SKM-1 (cell line): ENCODE data around the gene AP5S1.

Experiments
- DNase-seq: peaks from one replicate; lab custom pipeline; 2025; ENCODE audit not compliant: unreplicated experiment; lab: John Stamatoyannopoulos, UW

AP5S1 gene, protein sequence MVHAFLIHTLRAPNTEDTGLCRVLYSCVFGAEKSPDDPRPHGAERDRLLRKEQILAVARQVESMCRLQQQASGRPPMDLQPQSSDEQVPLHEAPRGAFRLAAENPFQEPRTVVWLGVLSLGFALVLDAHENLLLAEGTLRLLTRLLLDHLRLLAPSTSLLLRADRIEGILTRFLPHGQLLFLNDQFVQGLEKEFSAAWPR

DNA sequence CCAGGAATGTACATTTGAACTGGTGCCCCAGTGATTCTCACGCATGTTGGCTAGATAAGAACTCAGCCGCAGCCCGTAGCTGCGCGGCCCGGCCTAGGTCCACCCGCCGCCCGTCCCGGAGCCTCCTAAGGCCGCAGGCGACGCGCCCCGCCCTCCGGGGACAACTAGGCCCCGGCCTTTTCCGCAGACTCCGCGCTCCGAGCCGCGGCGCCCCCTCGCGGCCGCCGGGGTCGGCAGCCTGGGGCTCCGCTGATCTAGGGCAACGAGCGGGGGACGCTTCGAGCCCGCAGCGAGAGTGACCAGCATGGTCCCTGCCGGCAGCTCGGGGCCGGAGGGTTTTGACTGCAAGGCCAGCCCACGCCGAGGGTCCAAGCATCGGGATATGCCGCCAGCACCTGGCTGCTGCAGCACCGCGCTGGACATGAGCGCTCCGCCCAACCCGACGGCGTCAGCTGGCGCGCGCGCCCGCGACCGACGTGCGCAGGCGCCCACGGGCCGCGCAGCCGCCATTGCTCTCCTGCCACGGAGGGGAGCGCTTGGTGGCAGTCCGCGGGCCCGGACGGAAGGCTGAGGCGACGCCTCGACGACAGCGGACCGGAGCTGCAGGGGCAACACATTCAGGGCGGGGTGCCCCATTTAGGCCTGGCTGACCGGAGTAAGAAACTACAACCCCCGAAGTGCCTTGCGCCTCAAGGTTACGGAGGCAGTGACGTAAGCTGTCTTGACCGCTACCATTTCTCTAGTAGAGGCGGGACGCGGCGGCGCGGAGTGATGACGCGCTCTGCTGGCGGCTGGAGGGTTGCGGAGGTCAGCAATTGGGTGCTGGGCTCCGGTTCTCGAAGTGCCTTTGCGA, at the start of gene AP5S1:
AP5S1 (plus strand) TSS at position 500 of the 853 bp plus-strand sequence. CDS start 1,571 bp downstream, outside the sequence.
- peak; percentile 57 for DNase-seq

- no peak for DNase-seq
Observed at GRCh38 chr20:3771552-3772058, 48.7 kb upstream of the AP5S1 start.

- no peak for DNase-seq
Observed at GRCh38 chr20:3775457-3776108, 44.8 kb upstream of the AP5S1 start.

GRCh38 chr20:3777381-3777715, 43.0 kb upstream of the AP5S1 start:
- no peak for DNase-seq

DNA sequence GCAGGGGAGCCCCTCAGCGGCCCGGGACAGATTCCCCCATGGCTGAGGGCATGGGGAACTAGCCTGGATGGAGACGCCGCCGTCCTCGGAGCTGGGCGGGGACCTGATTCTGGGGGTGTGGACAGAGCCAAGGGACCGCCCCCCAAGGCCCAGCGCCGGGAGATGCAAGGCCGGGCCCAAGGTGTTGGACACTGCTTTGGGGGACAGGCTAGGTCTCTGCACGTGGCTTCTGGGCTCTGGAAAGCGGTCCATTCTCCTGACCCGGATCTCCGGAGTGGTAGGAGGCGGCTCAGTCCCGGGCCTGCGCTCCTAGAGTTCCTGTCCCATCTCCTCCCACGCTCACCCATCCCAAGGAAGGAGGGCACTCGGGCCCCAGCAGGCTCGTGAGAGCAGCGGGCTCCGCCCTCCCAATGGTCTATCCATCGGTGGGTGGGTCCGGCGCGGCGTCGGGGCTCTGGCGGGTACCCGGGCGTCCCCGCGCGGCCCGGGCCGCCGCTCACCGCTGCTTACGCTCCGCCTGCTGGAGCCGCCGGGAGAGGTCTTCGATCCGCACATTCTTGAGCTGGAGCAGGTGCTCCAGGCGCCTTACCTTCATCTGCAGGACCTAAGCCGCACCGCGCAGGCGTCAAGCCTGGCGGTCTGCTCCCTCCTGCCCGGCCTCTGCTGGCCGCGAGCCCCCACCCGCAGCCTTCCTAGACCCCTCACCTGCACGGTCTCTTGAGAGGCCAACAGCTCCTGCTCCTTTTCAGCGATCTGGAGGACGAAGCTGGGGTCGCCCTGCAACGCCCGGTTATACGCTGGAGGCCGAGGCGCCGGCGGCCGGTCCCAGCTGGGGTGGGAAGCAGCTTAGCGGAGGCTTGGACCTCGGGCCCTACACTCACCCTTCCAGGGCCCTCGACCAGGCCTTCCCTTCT, 42.4 kb upstream of the AP5S1 start:
- DNase-seq: no peak

- DNase-seq: no peak
Observed at GRCh38 chr20:3778976-3779375, 41.4 kb upstream of the AP5S1 start.

DNA sequence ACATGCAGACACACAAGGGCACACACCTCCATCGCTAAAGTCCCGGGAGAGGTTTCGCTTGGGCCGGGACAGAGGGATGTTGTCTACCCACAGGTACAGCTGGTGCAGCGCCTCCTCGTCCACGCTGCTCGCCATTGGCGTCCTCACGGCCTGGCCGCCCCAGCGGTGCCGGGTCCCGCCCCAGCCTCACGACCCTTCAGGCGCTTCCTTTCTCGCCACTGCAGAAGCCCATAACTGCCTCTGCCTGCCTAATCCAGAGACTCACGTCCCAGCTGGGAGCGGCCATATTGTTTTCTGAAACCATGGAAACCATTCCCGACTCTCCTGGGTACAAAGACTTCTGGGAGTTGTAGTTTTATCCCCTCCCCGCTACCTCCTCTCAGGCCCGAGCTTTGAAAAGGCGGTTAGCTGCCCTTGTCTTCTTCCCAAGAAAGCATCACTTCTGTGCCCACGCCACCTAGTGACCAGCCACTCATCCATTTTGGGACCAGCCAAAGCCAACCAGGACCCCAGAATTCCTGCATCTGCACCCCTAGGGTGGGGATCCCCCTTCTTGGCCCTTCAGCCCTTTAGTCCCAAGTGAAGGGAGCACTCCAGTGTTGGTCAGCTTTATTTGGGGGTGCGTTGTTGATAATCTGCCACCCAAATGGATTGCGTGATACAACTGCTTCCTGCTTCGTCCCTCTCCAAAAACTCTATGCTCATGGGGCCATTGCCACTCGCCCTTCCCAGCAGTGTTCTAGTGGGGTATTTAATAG, 39.0 kb upstream of the AP5S1 start, which contains the start of gene SPEF1:
SPEF1 (minus strand) TSS at position 296 of the 758 bp plus-strand sequence; CDS start at position 135, 161 bp downstream.
- DNase-seq: peak; percentile 62

DNA sequence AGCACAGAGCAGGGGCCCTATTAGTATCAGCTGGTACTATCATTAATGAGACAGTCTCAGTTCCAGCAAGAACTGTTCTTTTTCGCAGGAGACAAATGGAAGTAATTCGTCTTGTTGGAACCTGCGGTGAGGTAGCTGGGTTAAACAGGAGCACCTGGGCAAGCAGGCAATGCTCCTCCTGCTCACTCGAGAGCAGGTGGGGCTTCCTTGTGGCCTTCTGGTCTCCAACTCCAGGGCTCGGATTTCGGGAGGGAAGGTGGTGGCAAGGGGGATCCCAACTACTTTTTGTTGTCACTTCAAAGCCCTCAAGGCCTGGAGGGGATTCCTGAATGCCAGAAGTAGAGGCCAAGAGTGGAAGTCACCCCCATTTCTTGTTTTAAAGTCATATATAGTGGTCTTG, 37.8 kb upstream of the AP5S1 start:
- DNase-seq: no peak

- no peak for DNase-seq
Observed at GRCh38 chr20:3783068-3783489, 37.3 kb upstream of the AP5S1 start.

- DNase-seq: no peak
Observed at GRCh38 chr20:3783511-3784195, 36.7 kb upstream of the AP5S1 start.

DNA sequence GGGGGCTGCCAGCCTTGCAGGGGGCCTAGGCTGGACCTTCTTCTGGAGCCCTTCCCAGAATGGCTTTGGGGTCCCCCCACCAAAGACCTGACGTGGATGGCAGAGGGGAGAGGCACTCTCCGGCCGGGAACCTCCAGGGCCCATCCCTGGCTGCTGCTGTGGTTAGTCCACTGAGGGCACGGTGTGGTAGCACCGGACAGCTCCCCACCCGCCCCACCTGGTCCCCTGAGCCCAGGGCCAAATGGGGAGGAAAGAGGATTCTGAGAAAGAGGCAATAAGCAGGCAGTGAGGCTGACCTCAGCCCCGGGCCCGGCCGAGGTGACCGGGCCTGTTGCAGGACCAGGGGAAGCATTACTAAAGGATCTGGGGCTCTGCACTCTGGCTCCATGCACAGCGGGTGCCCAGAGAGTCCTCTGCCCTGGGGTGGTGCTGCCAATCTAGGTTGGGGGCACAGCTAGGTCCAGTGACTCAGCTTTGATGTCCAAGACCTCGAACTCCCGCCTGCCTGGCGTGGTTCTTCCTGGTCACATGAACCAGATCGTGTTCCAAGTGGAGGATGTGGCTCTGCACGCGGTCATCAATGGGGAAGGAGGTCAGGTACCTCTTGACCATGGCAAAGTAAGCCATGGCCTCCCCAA, 36.0 kb upstream of the AP5S1 start:
- DNase-seq: no peak

GRCh38 chr20:3784863-3785239, 35.5 kb upstream of the AP5S1 start:
- DNase-seq: no peak

GRCh38 chr20:3785240-3786125, 34.9 kb upstream of the AP5S1 start:
- no peak for DNase-seq

GRCh38 chr20:3786126-3786484, 34.2 kb upstream of the AP5S1 start:
- DNase-seq: no peak

- DNase-seq: no peak
Observed at GRCh38 chr20:3786665-3787323, 33.6 kb upstream of the AP5S1 start, which contains the start of gene CENPB. CENPB (minus strand) TSS chr20:3786740; CDS start chr20:3786483, 257 bp downstream.

GRCh38 chr20:3787324-3788014, 32.9 kb upstream of the AP5S1 start:
- no peak for DNase-seq

GRCh38 chr20:3788685-3789155, 31.6 kb upstream of the AP5S1 start:
- no peak for DNase-seq
